Memory B cell (primary cell): Measurements from ENCODE around the gene ZNF677.
"Not testable (repeated sequence)": the region's sequence is repeated elsewhere in the genome, so short reads cannot be mapped to it uniquely, and the experiment has no call there.

ENCODE experiments used
- ATAC-seq: fragments of 150-1000 bp; cut with Tn5 transposase; 2 replicates; pipeline ENCODE4 v1.10.0; 2021; ENCODE audit warnings: low read depth, mild to moderate bottlenecking, moderate library complexity
- DNase-seq, 2 donors: peaks; one replicate each; pipeline ENCODE4 v3.0.0; 2022; ENCODE audit warnings: low spot score in 2 of 2
- H3K27ac Mint-ChIP-seq: one replicate; pipeline ENCODE4 v1.8.0; 2022; ENCODE audit warnings: mild to moderate bottlenecking, moderate library complexity, mixed read lengths
- H3K27me3 Mint-ChIP-seq: one replicate; pipeline ENCODE4 v1.8.0; 2022; ENCODE audit warnings: mixed read lengths
- H3K36me3 Mint-ChIP-seq: one replicate; pipeline ENCODE4 v1.8.0; 2022; ENCODE audit warnings: mild to moderate bottlenecking, mixed read lengths
- H3K4me1 Mint-ChIP-seq: one replicate; pipeline ENCODE4 v1.8.0; 2022; ENCODE audit warnings: mixed read lengths
- H3K4me3 Mint-ChIP-seq: one replicate; pipeline ENCODE4 v1.8.0; 2022; ENCODE audit warnings: mild to moderate bottlenecking, moderate library complexity, mixed read lengths
- H3K9me3 Mint-ChIP-seq: one replicate; pipeline ENCODE4 v1.8.0; 2022; ENCODE audit warnings: mixed read lengths

ZNF677 gene

DNA sequence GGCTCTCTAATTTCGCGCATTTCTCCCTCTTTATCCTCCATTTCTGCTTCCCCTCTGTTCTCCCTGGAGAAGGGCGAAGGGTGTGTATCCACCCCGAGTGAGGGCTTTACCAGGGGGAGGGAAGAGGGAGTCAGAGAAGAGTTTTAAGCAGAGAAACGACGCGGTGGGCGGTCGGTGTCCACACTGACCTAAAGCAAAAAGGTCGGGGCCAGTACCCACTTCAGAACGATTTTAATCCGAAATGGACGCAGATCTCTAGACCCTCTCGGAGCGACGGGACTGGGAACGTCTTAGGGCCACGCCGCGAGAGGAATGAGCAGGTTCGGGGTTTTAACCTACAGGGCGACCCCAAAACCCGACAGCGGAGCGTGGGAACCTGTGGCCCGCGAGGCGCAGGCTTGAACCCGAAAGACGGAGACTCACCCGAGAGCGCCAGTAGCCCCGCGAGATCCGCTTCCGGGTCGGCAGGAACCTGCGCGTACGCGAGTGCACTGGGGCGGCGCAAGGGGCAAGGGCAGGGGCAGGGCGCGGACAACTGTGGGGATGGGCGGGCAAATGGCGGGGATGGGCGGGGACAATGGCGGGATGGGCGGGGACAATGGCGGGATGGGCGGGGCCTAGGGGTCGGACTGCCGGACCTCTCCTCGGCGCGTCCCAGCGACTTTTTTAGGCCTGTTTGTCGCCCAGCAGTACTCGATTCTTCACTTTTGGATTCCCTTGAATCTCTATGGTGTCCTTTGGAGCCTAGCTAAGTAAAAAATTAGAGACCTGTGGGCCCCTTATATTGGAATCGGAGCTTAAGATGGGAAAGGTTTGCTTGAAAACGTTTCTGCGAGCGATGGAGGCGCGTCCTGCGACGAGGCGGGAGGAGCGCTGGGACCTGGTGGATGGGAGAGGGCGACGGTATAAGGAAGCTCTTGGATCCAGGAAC lies at the start of gene ZNF677:
TSS of gene ZNF677 (minus strand) at position 463 of the 931 bp plus-strand sequence. CDS start 3,323 bp downstream, outside the sequence.
- peaks cover 6% of the 10 kb centered on the region for H3K27me3 Mint-ChIP-seq
- peak within 1 kb of the TSS; percentile 76 for H3K4me3 Mint-ChIP-seq
- peaks cover 22% of the 10 kb centered on the region for H3K9me3 Mint-ChIP-seq
- peaks cover 27% of the 10 kb centered on the region for H3K36me3 Mint-ChIP-seq
- DNase-seq (peak; percentile 35 to 56), ATAC-seq (peak; percentile 99)
- H3K27ac Mint-ChIP-seq, result peak within 1 kb of the TSS; percentile 18
- H3K4me1 Mint-ChIP-seq, result peaks cover 4% of the 10 kb centered on the region

DNA sequence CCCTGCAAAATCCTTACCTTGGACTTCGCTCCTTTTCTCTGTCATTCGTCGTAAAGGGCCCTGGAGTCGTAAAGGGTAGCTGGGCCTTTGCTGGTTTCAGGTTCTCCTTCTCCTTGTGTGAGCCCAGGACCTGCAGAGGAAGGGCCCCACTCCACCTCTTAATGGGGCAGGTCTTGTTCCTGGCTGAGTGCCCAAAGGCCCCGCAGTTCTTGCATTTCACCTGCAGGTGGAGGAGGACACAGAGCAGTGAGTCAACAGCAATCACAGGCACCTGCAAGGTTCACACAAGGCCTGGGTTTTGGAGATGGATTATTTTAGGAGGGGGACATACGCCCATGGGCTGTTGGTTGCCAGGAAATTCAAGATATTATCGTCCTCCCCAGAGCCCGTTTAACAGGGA lies 46.7 kb upstream of the ZNF677 start:
- H3K4me1 Mint-ChIP-seq, ATAC-seq: not testable (repeated sequence)

DNA sequence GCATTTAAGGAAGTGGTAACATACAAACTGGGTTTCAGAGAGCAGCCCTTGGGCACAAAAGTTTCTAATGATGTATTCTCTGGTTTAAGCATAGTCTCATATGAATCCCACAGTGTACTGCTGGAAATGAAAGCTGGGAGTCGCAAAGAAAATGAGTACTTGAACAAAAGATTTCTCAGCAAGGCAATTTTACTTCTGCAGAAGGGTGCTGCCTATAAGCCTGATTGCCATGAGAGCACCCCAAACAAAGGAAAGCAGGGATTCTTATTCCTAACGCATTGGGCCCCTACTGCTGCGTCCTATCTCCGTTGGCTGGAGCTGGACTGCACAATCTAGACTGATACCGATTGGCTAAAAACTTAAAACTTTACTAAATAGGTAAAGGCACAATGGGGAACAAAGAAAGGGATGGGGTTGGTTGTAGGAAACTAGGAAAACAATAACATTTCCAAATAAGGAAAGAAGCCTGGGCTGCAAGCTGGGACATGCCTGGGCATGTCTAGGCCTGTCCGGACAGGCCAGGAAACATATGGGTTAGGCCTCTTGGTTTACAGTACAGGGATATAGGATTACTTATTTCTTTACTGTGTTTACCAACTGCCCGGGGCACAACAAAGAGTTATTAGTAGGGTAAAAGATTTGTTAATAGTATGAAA lies 40.2 kb upstream of the ZNF677 start:
- DNase-seq (no peak), ATAC-seq (no peak)
- Mint-ChIP-seq H3K27me3 (no peaks in the 10 kb centered on the region), H3K27ac (no peak overlapping the region), H3K9me3 (peaks cover 13% of the 10 kb centered on the region), H3K4me3 (no peak overlapping the region), H3K36me3 (no peaks in the 10 kb centered on the region), H3K4me1 (no peaks in the 10 kb centered on the region)

More for the DNA sequence above, 46.7 kb upstream of the ZNF677 start:
- not testable (repeated sequence) for H3K9me3 Mint-ChIP-seq, H3K36me3 Mint-ChIP-seq, H3K27ac Mint-ChIP-seq, H3K27me3 Mint-ChIP-seq, DNase-seq, H3K4me3 Mint-ChIP-seq

DNA sequence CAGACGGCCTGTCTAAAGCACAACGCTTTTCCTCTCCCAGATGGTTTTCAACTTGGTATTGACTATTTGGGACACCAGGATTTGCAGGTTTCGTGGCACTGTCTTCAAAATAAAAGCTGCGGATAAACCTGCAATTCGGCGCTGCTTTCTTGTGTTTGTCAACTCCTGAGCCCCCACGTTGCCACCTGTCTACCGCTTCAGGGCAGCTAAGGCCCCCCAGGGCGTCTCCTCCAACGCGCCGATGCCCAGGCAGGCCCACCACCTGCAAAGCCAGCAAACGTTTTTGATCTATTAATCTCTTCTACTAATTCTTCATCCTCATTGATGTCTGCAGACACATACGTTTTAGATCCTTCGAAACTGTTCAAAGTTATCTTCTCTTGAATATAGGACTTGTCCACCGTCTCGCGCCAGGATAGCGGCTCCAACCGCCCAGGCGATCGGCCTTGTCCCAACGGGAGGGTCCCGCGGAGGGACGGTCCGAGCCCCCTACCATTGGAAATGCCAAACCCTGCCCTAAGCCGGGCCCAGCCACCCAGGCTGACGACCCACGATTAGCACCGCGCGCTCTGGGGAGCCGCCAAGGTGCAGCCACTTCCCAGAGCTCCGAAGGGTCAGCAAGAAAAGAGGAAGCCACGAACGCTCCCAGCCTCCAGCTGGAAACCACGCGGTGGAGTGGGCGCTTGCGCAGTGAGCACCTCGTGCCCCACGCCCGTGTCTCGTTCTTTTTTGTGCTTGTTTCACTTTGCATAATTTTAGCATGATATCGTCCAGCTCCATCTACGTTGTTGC lies 36.3 kb upstream of the ZNF677 start:
- Mint-ChIP-seq H3K27me3 (no peaks in the 10 kb centered on the region), H3K27ac (no peak overlapping the region), H3K36me3 (peaks cover 2% of the 10 kb centered on the region), H3K4me3 (no peak overlapping the region), H3K4me1 (no peaks in the 10 kb centered on the region), H3K9me3 (peaks cover 11% of the 10 kb centered on the region)
- DNase-seq (no peak), ATAC-seq (no peak)

DNA sequence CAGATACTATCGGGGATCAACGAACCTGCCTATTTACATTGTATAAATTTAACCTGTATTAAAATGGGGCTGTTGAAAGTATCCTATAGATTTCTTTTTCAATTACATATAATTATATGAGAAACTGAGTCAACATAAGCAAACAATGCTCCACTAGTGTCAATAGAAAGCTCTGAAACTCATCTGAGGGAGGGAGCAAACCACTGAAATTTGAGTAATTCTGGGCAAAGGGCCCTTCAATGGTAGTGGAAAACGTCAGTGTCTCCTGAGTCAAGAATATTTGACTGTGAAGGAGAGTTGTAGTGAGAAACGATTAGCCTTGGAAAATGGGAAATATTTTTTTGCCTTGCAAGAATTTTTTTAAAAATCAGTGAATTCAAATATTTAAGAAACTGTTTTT lies 30.4 kb upstream of the ZNF677 start:
- Mint-ChIP-seq H3K36me3 (peaks cover 2% of the 10 kb centered on the region), H3K4me1 (no peaks in the 10 kb centered on the region), H3K27me3 (no peaks in the 10 kb centered on the region), H3K4me3 (no peak overlapping the region), H3K27ac (no peak overlapping the region), H3K9me3 (peaks cover 2% of the 10 kb centered on the region)
- DNase-seq, result no peak
- ATAC-seq, result no peak

DNA sequence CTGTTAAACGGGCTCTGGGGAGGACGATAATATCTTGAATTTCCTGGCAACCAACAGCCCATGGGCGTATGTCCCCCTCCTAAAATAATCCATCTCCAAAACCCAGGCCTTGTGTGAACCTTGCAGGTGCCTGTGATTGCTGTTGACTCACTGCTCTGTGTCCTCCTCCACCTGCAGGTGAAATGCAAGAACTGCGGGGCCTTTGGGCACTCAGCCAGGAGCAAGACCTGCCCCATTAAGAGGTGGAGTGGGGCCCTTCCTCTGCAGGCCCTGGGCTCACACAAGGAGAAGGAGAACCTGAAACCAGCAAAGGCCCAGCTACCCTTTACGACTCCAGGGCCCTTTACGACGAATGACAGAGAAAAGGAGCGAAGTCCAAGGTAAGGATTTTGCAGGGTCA lies 27.3 kb upstream of the ZNF677 start:
- not testable (repeated sequence) for H3K4me1 Mint-ChIP-seq, H3K27me3 Mint-ChIP-seq, ATAC-seq, H3K27ac Mint-ChIP-seq, H3K4me3 Mint-ChIP-seq, H3K36me3 Mint-ChIP-seq, DNase-seq, H3K9me3 Mint-ChIP-seq

DNA sequence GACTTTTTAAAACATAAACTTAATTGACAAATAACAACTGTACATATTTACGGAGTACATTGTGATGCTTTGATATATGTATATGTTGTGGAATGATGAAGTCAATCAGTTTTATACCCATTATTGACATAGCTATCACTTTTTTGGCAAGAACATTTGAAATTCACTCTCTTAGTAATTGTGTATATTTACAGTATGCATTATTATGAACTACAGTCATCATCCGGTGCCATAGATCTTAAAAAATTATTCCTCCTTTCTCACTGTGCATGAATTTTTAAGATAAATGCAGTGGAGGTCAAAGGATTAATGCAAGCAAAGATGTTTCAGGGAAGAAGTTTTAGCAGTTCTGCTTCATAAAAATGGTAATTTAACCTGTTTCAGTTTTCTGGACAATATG lies 20.8 kb upstream of the ZNF677 start:
- no peaks in the 10 kb centered on the region for H3K4me1 Mint-ChIP-seq
- H3K36me3 Mint-ChIP-seq, result no peaks in the 10 kb centered on the region
- H3K27ac Mint-ChIP-seq, result no peak overlapping the region
- DNase-seq, result no peak
- peaks cover 18% of the 10 kb centered on the region for H3K9me3 Mint-ChIP-seq
- H3K27me3 Mint-ChIP-seq, result peaks cover 4% of the 10 kb centered on the region
- no peak overlapping the region for H3K4me3 Mint-ChIP-seq
- ATAC-seq, result no peak

DNA sequence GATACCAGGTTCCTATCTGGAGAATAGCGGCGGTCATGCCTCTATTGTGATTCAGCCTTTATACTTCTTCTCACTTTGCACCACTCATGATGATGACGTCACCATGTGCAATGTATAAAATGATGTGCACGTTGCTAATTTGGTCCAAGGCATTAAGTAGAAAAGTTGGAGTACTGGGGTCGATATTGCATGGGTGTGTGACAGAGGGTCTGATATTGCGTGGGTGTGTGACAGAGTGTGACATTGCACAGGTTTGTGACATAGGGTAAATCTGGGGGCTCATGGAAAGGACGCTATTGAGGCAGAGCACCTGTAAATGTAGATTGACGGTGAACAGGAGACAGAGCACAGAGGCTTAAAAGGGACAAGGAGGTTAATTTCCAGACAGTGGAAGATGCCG lies 17.4 kb upstream of the ZNF677 start:
- Mint-ChIP-seq H3K9me3 (peaks cover 14% of the 10 kb centered on the region), H3K36me3 (no peaks in the 10 kb centered on the region), H3K4me1 (no peaks in the 10 kb centered on the region), H3K27me3 (peaks cover 4% of the 10 kb centered on the region), H3K27ac (no peak overlapping the region), H3K4me3 (no peak overlapping the region)
- no peak for ATAC-seq
- no peak for DNase-seq

DNA sequence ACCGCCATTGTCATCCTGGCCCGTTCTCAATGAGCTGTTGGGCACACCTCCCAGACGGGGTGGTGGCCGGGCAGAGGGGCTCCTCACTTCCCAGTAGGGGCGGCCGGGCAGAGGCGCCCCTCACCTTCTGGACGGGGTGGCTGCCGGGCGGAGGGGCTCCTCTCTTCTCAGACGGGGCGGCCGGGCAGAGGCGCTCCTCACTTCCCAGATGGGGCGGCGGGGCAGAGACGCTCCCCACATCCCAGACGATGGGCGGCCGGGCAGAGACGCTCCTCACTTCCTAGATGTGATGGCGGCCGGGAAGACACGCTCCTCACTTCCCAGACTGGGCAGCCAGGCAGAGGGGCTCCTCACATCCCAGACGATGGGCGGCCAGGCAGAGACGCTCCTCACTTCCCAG lies 15.2 kb upstream of the ZNF677 start:
- H3K9me3 Mint-ChIP-seq, result peaks cover 18% of the 10 kb centered on the region
- H3K4me3 Mint-ChIP-seq, H3K27ac Mint-ChIP-seq, H3K27me3 Mint-ChIP-seq, H3K36me3 Mint-ChIP-seq, H3K4me1 Mint-ChIP-seq, ATAC-seq, DNase-seq: not testable (repeated sequence)

DNA sequence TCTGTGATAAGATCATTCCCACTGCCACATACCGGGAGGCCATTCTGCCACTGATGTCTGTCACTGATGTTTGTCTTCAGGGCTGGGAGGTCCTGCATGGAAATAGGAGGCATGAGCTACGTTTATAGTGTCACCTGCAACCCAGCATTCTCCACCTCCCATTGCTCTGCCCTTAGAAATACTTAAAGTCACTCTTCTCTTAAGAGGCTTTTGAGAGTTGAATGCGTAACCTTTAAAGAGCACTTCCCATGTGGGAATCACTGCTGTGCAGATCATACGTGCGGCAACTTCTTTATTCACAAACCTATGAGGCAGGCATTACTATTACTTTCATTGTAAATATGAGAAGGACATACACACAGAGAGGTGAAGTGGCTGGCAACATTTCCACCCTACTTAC lies 12.9 kb upstream of the ZNF677 start, which contains the start of gene VN1R4:
TSS of gene VN1R4 (minus strand) at position 101 of the 400 bp plus-strand sequence. CDS start at position 43, 58 bp downstream.
- not testable (repeated sequence) for H3K36me3 Mint-ChIP-seq, H3K27ac Mint-ChIP-seq, H3K4me1 Mint-ChIP-seq, H3K4me3 Mint-ChIP-seq, H3K27me3 Mint-ChIP-seq, DNase-seq, ATAC-seq
- peaks cover 16% of the 10 kb centered on the region for H3K9me3 Mint-ChIP-seq

DNA sequence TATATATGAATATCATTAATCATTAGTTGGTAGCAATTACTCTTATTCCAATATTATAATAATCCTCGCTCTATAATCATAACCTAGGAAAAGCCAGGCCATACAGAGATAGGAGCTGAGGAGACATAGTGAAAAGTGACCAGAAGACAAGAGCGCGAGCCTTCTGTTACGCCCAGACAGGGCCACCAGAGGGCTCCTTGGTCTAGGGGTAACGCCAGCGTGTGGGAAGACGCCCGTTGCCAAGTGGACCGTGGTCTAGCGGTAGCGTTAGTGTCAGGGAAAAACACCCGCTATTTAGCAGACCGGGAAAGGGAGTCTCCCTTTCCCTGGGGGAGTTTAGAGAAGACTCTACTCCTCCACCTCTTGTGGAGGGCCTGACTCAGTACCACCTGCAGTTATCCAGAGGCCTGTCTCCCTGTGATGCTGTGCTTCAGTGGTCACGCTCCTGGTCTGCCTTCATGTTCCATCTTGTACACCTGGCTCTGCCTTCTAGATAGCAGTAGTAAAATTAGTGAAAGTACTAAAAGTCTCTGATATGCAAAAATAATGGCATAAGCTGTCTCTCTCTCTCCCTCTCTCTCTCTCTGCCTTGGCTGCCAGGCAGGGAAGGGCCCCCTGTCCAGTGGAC lies 3.2 kb upstream of the ZNF677 start, which contains the start of gene VN1R2:
TSS of gene VN1R2 (plus strand) at position 578 of the 628 bp plus-strand sequence. CDS start 84 bp downstream, outside the sequence.
- H3K9me3 Mint-ChIP-seq, result peaks cover 13% of the 10 kb centered on the region
- not testable (repeated sequence) for DNase-seq, H3K36me3 Mint-ChIP-seq, H3K4me3 Mint-ChIP-seq, H3K27ac Mint-ChIP-seq, ATAC-seq, H3K27me3 Mint-ChIP-seq, H3K4me1 Mint-ChIP-seq

DNA sequence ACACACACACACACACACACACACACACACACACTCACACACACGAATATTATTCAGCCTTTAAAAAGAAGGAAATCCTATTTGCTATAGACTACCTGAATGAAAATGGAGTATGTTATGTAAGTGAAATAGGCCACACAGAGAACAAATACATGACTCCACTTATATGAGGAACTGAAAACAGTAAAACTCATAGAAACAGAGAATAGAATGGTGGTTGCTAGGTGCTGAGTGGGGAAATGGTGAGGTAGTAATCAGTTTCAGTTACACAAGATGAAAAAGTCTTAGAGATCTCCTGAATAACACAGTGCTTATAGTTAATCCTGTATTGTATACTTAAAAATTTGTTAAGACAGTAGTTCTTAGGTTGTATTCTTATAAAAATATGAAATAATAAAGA lies 8.2 kb downstream of the ZNF677 start:
- peaks cover 54% of the 10 kb centered on the region for H3K36me3 Mint-ChIP-seq
- ATAC-seq, result peak; percentile 71
- no peak overlapping the region for H3K4me3 Mint-ChIP-seq
- peaks cover 32% of the 10 kb centered on the region for H3K9me3 Mint-ChIP-seq
- no peaks in the 10 kb centered on the region for H3K4me1 Mint-ChIP-seq
- H3K27me3 Mint-ChIP-seq, result no peaks in the 10 kb centered on the region
- no peak for DNase-seq
- peak overlapping the region; percentile 39 for H3K27ac Mint-ChIP-seq

DNA sequence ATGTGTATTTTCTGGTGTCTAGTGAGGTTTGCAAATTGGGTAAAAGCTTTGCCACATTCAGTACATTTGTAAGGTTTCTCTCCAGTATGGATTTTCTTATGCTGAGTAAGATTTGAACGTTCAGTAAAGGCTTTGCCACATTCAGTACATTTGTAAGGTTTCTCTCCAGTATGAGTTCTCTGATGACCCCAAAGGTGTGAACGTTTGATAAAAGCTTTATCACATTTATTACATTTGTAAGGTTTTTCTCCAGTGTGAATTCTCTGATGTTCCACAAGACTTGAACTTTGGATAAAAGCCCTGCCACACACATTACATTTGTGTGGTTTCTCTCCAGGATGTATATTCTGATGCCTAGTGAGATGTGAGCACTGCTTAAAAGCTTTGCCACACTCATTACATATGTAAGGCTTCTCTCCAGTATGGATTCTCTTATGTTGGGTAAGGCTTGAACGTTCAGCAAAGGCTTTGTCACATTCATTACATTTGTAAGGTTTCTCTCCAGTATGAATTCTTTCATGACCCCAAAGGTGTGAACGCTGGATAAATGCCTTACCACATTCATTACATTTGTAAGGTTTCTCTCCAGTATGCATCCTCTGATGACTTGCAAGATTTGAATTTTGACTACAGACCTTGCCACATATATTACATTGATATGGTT lies 17.4 kb downstream of the ZNF677 start:
- H3K27me3 Mint-ChIP-seq, result no peaks in the 10 kb centered on the region
- H3K4me1 Mint-ChIP-seq, result no peaks in the 10 kb centered on the region
- peaks cover 40% of the 10 kb centered on the region for H3K36me3 Mint-ChIP-seq
- ATAC-seq, result no peak
- H3K27ac Mint-ChIP-seq, result no peak overlapping the region
- no peak for DNase-seq
- no peak overlapping the region for H3K4me3 Mint-ChIP-seq
- peaks cover 46% of the 10 kb centered on the region for H3K9me3 Mint-ChIP-seq
